PC-3 (cell line): ENCODE data around the gene PPP1R12B.

Source experiments
- CTCF ChIP-seq: fragments of 300-600 bp; sonication (generic); conservative IDR thresholded peaks from 2 replicates; pipeline ENCODE4 v1.5.1; 2017; ENCODE audit warnings: antibody characterized with exemption, low read depth, mild to moderate bottlenecking, low read length
- EZH2 ChIP-seq: fragments of 300-600 bp; sonication (generic); IDR thresholded peaks from one replicate; pipeline ENCODE4 v1.6.1; 2017; ENCODE audit warnings: antibody characterized with exemption, mild to moderate bottlenecking, low read length; ENCODE audit not compliant: unreplicated experiment

GRCh38 chr1:202580619-202581018 is 232.1 kb downstream of the PPP1R12B start:
- no peak for TF ChIP-seq CTCF
- no peak for TF ChIP-seq EZH2
